GM18499 (cell line): ENCODE results near the gene UBE3B.

Source experiments
- ATAC-seq: cut with Tn5 transposase; IDR thresholded peaks from one replicate; pipeline ENCODE4 v1.9.1; 2021; ENCODE audit warnings: moderate number of reproducible peaks; ENCODE audit not compliant: insufficient read depth, unreplicated experiment

UBE3B gene

GRCh38 chr12:109448272-109448671, 29.2 kb upstream of the UBE3B start:
- no peak for ATAC-seq

DNA sequence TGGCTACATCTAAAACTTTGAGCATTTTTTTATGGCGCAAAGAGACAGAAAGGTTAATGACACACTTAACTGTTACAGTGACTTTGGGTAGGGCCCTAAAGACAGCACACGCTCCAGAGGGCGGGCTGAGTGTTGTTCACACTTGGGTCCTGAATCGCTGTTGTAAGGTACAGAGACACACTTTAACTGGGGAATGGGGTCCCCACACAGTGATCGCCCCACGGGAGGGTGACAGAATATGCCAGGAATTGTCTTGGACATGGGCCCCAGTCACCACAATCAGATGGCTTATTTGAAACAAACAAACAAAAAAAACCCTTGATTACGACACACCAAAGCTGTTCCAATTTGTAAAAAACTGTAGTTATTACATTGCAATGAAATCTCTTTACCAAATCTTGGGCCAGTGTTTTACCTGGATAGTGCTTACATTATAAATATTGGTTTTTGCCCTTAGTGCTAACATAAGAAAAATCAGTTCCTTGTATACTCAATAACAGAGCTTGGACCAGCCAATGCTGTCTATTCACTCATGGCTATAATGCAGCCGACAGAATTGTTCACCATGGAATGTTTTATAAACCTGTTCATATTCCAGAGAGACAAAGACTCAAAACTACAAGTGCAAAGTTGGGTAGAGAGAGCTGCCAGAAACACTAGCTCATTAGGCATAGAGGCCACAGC, 28.6 kb upstream of the UBE3B start:
- ATAC-seq: no peak

DNA sequence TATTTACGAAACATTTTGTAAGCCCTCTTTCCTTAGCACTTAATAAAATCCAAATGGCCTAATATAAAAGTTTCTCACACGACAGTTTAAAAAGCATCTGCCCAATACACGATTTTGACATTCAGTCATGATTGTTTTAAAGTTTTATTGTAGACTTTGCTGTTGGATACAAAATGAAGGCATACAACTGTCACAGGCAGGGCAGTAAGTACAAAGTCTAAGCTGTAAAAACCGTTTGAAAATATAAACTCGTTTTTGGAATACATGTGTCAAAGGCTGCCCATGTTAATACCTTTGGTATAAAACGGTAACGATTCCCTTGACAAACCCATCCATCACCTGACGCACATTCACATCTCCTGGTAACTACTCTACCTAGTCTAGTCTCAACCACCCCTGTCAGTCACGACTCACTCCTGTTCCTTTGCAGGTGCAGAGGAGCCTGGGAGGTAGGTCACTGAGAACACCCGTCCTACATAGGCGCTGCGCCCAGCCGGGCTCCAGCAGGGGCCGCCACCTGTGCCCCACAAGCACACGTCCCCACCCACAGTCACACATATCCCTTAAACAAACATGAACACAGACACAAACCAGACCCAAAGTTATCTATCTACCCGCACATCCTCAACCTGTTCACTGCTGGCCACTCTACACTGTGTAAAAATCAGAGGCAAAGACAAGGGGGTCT, 27.4 kb upstream of the UBE3B start:
- ATAC-seq: no peak

DNA sequence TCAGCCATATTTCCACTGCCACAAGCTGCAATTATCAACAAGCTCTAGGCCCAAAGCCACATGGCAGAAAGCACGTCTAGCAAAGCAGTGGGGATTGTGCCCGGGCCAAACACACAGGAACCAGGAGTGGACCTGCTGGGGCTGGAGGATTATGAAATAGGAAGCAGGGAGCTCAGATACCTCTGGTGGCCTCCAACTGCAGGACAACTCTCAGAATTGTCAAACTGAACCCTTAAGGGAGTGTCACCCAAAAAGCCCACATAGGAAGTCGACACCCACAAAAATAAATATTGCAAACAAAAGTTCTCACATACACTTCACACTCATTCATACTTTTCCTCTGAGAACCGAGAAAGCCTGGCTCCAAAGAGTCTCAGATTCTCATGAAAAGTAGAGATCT, 26.5 kb upstream of the UBE3B start:
- ATAC-seq: no peak

- no peak for ATAC-seq
Measured at GRCh38 chr12:109451400-109451799, 26.0 kb upstream of the UBE3B start.

GRCh38 chr12:109452489-109452888, 24.9 kb upstream of the UBE3B start:
- no peak for ATAC-seq

DNA sequence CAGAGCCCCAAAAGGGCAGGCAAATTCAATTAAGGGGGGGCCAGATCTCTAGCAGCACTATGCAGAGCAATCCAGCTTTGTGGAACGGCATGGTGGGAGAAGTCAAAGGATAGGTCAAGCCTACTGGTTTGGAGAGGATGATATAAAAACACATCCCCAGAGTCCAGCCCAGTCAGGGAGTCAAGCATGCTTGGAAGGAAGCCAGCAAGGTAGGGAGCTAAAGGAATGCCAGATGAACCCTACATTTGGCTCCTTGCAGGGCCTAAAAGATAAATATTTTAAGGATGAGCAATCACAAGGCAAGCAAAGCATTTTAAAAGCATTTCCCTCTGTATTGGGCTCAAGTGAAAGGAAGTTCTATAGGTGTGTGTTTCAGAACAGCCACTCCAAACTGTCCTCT, 21.7 kb upstream of the UBE3B start:
- ATAC-seq: no peak

- no peak for ATAC-seq
Measured at GRCh38 chr12:109458086-109458485, 19.3 kb upstream of the UBE3B start.

GRCh38 chr12:109458771-109459208, 18.6 kb upstream of the UBE3B start:
- no peak for ATAC-seq

DNA sequence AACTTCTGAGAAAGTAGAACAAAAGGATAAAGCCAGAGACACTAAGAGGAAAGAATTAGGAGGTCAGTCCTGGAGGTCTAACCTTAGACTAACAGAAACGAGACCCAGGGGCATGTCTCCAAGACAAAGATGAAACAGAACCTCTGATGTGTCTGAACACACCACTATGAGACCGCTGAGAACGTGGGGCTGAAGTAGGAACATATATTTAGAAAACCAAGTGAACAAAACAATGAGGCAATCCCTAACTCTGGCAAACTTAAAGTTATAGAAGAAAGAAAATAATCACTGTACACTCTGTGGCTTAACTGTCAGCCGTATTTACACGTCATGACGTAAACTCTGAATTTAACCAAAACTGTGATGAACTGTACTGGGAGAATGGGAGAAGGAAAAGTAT, 18.2 kb upstream of the UBE3B start:
- ATAC-seq: no peak

- no peak for ATAC-seq
Measured at GRCh38 chr12:109460538-109460937, 16.9 kb upstream of the UBE3B start.

- ATAC-seq: no peak
Measured at GRCh38 chr12:109461049-109461845, 16.2 kb upstream of the UBE3B start.

- ATAC-seq: no peak
Measured at GRCh38 chr12:109461846-109462756, 15.3 kb upstream of the UBE3B start.

GRCh38 chr12:109462868-109463692, 14.4 kb upstream of the UBE3B start:
- no peak for ATAC-seq

GRCh38 chr12:109463756-109464155, 13.7 kb upstream of the UBE3B start:
- no peak for ATAC-seq

GRCh38 chr12:109464642-109465351, 12.6 kb upstream of the UBE3B start:
- ATAC-seq: no peak

DNA sequence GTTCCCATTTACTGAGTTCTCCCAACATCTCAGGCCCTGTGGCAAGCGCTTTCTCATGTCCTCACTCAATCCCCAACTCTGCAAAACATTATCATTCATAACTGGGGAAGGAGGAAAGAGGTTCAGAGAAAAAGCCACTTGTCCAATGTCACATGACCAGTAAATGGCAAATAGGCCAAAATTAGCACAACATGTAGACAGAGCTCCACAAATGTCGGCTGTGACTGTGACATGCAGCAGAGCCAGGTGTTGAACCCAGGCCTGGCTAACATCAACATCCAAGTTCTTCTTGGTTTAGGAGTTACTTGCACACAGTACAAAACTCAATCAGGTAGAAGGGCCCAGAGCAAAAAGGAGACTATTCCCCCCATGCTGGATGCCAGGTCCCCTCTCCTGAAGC, 11.1 kb upstream of the UBE3B start:
- no peak for ATAC-seq

DNA sequence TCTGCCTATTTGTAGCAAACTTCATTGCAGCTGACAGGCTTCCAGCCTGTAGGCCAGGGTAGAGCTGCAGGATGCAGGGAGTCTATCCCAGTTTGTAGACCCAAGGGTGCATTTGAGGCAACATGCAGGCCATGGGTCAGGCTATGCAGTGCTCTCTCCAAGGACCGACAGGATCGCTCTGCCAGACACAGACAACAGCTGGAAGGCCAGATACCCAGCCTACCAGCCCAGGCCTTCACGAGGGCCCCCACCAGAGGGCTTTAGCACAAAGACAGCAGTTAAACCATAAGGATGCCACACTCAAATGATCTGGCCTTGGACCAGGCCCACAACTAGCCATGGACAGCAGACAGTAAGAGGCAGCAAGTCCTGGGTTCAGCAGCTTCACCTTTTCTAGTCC, 10.6 kb upstream of the UBE3B start:
- no peak for ATAC-seq
